ENCODE results near the gene DCC. TPM values are rescaled to one million over a fixed set of nuclear protein-coding genes. Genes with fewer than 3 reads are reported as not detected.
"Not testable (repeated sequence)": the region's sequence is repeated elsewhere in the genome, so short reads cannot be mapped to it uniquely, and the experiment has no call there.

DCC gene
- total RNA-seq, 2 donors from 2014 or later = 0.10 to 0.48 TPM

DNA sequence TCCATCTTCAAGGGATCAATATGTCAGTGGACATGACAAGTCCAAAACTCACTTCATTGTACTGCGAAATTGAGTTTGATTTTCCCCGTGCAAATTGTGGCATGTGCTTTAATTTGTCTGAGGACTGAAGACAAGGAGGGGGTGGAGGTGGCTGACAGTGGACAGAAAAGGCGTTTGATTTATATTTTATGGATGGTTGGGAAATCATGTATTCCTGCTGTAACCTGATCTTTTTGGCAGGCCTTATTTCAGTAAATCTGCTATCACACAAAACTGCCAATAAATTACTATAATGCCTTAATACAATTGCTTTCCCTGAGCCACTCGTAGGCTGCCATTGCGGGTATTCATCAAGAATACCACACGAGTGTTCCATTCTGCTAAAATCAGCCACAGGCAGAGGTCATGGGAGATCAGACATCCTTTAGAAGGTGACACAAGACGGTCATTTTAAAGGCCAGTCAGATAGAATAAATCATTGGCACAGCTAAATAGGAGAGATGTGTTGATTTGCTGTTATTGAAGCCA is 1164.0 kb downstream of the DCC start:
- TF ChIP-seq, protein P1, sequence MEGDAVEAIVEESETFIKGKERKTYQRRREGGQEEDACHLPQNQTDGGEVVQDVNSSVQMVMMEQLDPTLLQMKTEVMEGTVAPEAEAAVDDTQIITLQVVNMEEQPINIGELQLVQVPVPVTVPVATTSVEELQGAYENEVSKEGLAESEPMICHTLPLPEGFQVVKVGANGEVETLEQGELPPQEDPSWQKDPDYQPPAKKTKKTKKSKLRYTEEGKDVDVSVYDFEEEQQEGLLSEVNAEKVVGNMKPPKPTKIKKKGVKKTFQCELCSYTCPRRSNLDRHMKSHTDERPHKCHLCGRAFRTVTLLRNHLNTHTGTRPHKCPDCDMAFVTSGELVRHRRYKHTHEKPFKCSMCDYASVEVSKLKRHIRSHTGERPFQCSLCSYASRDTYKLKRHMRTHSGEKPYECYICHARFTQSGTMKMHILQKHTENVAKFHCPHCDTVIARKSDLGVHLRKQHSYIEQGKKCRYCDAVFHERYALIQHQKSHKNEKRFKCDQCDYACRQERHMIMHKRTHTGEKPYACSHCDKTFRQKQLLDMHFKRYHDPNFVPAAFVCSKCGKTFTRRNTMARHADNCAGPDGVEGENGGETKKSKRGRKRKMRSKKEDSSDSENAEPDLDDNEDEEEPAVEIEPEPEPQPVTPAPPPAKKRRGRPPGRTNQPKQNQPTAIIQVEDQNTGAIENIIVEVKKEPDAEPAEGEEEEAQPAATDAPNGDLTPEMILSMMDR (IDR thresholded peaks at IDR 0.05) = no peak
- Histone ChIP-seq H3K9me3 (no peaks in the 10 kb centered on the region), H3K36me3 (no peaks in the 10 kb centered on the region), H3K4me3 (no peak overlapping the region), H3K9ac (ENCODE audit: low read depth in 2 of 2, low read length in 2 of 2) (no peak overlapping the region), H3K27me3 (no peaks in the 10 kb centered on the region), H3K27ac (no peak overlapping the region), H3K4me1 (no peaks in the 10 kb centered on the region)
- DNase-seq = no peak
- intact Hi-C loops (cut with DNase I) = no loop called here

DNA sequence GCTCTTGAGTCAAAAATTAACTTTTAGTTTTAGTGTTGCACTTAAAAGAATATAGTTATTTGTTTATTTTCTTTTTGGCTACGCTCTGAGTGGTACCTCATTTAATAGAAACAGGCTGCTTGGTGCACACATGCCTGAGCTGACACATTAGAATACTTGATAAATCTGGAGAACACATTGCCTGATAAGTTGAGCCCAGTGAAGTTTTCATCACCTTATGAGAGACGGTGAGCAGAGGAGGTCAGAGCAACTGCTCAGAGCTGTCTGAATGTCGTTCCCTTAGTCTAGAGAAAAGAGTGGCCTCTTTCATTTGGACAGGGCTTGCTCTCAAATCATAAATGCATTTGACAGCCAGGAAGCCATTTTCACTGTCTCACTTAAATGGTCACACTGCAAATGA is 1168.5 kb downstream of the DCC start:
- intact Hi-C loops (cut with DNase I) = no loop called here
- TF ChIP-seq, protein P1 (IDR thresholded peaks at IDR 0.05) = no peak
- no peak overlapping the region for H3K9ac ChIP-seq (ENCODE audit: low read depth in 2 of 2, low read length in 2 of 2)
- no peaks in the 10 kb centered on the region for H3K9me3 ChIP-seq
- no peaks in the 10 kb centered on the region for H3K27me3 ChIP-seq
- H3K36me3 ChIP-seq = no peaks in the 10 kb centered on the region
- no peak overlapping the region for H3K4me3 ChIP-seq
- H3K27ac ChIP-seq = no peak overlapping the region
- H3K4me1 ChIP-seq = no peaks in the 10 kb centered on the region
- no peak for DNase-seq

DNA sequence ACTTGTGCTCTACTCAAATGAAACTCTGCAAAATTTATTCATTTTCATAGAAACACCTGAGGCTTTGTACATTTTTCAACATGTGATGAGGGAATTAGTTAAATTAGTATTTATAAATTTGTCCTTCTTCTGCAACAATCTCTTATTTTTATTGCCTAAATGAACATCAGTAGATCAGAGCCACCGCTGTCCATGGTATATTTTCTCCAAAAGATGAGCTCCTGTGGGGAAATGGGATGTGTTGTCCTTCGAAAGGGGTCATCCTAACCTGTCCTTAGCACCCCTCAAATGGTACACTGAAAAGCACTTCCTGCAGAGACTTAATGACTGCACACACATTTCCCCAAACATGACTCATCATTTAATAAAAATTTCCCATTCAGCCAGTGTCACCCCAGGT is 1169.9 kb downstream of the DCC start:
- H3K27me3 ChIP-seq = no peaks in the 10 kb centered on the region
- H3K4me3 ChIP-seq = no peak overlapping the region
- intact Hi-C loops (cut with DNase I) = no loop called here
- DNase-seq = no peak
- H3K9ac ChIP-seq (ENCODE audit: low read depth in 2 of 2, low read length in 2 of 2) = no peak overlapping the region
- H3K36me3 ChIP-seq = no peaks in the 10 kb centered on the region
- no peaks in the 10 kb centered on the region for H3K4me1 ChIP-seq
- H3K27ac ChIP-seq = no peak overlapping the region
- TF ChIP-seq, protein P1 (IDR thresholded peaks at IDR 0.05) = no peak
- H3K9me3 ChIP-seq = no peaks in the 10 kb centered on the region

DNA sequence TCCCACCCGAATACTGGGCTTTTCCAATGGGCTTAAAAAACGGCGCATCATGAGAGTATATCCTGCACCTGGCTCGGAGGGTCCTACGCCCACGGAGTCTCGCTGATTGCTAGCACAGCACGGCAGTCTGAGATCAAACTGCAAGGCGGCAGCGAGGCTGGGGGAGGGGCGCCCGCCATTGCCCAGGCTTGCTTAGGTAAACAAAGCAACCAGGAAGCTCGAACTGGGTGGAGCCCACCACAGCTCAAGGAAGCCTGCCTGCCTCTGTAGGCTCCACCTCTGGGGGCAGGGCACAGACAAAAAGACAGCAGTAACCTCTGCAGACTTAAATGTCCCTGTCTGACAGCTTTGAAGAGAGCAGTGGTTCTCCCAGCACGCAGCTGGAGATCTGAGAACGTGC is 1171.7 kb downstream of the DCC start:
- H3K4me1 ChIP-seq; H3K27ac ChIP-seq; H3K4me3 ChIP-seq; H3K9me3 ChIP-seq; intact Hi-C loops (cut with DNase I); H3K9ac ChIP-seq (ENCODE audit: low read depth in 2 of 2, low read length in 2 of 2); H3K36me3 ChIP-seq; H3K27me3 ChIP-seq; DNase-seq: not testable (repeated sequence)

DNA sequence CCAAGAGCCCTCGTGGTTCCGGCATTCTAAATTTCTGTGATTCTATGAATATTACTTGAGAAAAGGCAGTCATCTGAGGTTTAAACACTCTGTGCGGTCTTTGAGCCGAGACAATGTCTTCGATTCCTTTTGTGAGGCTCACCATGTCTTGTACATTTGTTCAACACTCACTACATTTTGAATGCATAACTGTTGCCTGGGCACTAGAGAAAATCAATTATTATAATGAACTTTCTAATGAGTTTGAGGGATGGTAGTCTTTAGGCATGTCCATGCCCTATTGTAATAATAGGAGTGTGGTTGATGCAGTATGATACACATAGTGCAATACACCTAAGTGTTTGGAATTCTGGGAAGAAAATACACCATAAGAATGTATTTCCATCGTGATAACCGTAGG is 1181.1 kb downstream of the DCC start:
- H3K27me3 ChIP-seq = no peaks in the 10 kb centered on the region
- no peak for DNase-seq
- H3K9ac ChIP-seq (ENCODE audit: low read depth in 2 of 2, low read length in 2 of 2) = no peak overlapping the region
- TF ChIP-seq, protein P1 (IDR thresholded peaks at IDR 0.05) = no peak
- H3K4me1 ChIP-seq = no peaks in the 10 kb centered on the region
- intact Hi-C loops (cut with DNase I) = no loop called here
- no peak overlapping the region for H3K27ac ChIP-seq
- no peaks in the 10 kb centered on the region for H3K9me3 ChIP-seq
- no peak overlapping the region for H3K4me3 ChIP-seq
- H3K36me3 ChIP-seq = no peaks in the 10 kb centered on the region

DNA sequence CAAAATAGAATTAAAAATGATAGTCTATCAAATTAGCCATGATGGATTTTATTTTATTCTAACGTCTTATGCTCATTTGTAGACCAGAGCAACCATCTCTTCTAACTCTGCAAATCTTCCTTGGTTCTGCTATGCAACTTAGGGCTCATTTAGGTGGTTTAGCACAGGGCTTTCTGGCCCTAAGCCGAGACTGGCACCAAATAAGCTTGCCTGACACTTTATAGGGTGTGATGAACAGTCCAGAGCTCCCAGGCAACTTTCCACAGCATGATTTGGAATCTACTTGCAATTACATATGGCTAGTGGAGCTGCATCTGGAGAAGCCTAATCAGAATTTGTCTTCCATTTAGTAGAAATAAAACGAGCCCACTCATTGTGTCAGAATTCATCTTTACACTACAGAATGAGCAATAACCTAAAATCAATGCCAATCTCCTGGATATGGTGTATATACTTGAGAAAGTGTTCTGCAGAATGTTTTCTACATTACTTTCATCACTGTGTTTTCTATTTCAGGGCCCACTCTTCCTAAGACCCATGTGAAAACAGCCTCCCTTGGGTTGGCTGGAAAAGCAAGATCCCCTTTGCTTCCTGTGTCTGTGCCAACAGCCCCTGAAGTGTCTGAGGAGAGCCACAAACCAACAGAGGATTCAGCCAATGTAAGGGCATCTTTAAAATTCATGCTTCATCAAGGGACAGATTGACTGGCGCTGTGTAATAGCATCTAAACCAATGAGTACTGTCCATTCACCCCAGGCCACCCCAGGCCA is 1186.3 kb downstream of the DCC start:
- Histone ChIP-seq H3K9me3 (no peaks in the 10 kb centered on the region), H3K4me3 (no peak overlapping the region), H3K9ac (ENCODE audit: low read depth in 2 of 2, low read length in 2 of 2) (no peak overlapping the region), H3K36me3 (no peaks in the 10 kb centered on the region), H3K27ac (no peak overlapping the region), H3K4me1 (no peaks in the 10 kb centered on the region), H3K27me3 (no peaks in the 10 kb centered on the region)
- TF ChIP-seq, protein P1 (IDR thresholded peaks at IDR 0.05) = no peak
- intact Hi-C loops (cut with DNase I) = no loop called here
- no peak for DNase-seq

All from colonic mucosa (tissue), 4 donors.